Esophagus squamous epithelium (tissue), 5 donors: ENCODE measurements around the gene TESK1. TPM values are rescaled to one million over a fixed set of nuclear protein-coding genes. Genes with fewer than 3 reads are reported as not detected.
"Not testable (repeated sequence)": the region's sequence is repeated elsewhere in the genome, so short reads cannot be mapped to it uniquely, and the experiment has no call there.

ENCODE experiments used
- DNase-seq: peaks from one replicate; lab custom pipeline; 2025; lab: John Stamatoyannopoulos, UW
- H3K27ac ChIP-seq, 4 donors: fragments of 200-600 bp; sonication (generic); one replicate each; pipeline ENCODE4 v1.5.1; 2016 to 2019; ENCODE audit warnings: mild to moderate bottlenecking in 1 of 4
- H3K27me3 ChIP-seq, 4 donors: fragments of 200-600 bp; sonication (generic); 1 replicate in 3 of 4; 2 replicates in 1 of 4; pipeline versions ENCODE4 v1.5.1 to v1.6.0; 2017 to 2021; ENCODE audit warnings: antibody characterized with exemption in 1 of 4
- H3K36me3 ChIP-seq, 3 donors: fragments of 200-600 bp; sonication (generic); one replicate each; pipeline ENCODE4 v1.5.1; 2016 to 2019
- H3K4me1 ChIP-seq, 3 donors: fragments of 200-600 bp; sonication (generic); one replicate each; pipeline ENCODE4 v1.5.1; 2017 to 2019
- H3K4me3 ChIP-seq, 4 donors: fragments of 200-600 bp; sonication (generic); 1 replicate in 3 of 4; 2 replicates in 1 of 4; pipeline ENCODE4 v1.5.1; 2016 to 2019; ENCODE audit warnings: mild to moderate bottlenecking in 2 of 4, moderate library complexity in 1 of 4
- H3K9me3 ChIP-seq, 3 donors: fragments of 200-600 bp; sonication (generic); one replicate each; pipeline ENCODE4 v1.5.1; 2016 to 2019
- POLR2A ChIP-seq, 4 donors: fragments of 450-650 bp; IDR thresholded peaks; one replicate each; pipeline ENCODE4 v1.6.1; 2017; ENCODE audit warnings: antibody characterized with exemption in 4 of 4, mild to moderate bottlenecking in 4 of 4, moderate library complexity in 3 of 4
- WGBS, 2 donors: methylation state at CpG; one replicate each; pipeline ENCODE4 v1.1.5; 2018; 5-methylcytosine and 5-hydroxymethylcytosine counted together
- intact Hi-C: fragments of 100-400 bp; cut with DNase I; formaldehyde crosslinking; loops from one replicate; pipeline ENCODE4 v1.15.0; 2022
- total RNA-seq, 4 donors: library from RNA; depleted of rRNA; stranded (reverse); fragments of >200 nt; gene quantifications; one replicate each; pipeline ENCODE4 v1.1.0, GENCODE V29; 2016
- TF ChIP-seq, protein P1 (sequence below), 6 experiments: fragments of 450-650 bp in 4 of 6; fragments of 200-600 bp in 2 of 6; sonication (generic) in 2 of 6; IDR thresholded peaks; one replicate each; pipeline ENCODE4 v1.5.1; 2016 to 2019; ENCODE audit warnings: antibody characterized with exemption in 6 of 6, mild to moderate bottlenecking in 4 of 6, moderate library complexity in 4 of 6
- donor health status: DM: yes; HTN: yes; CAD: no.

The TESK1 gene
- total RNA-seq, 4 donors from 2014 or later: 10.1 to 22.1 (median 14.4) TPM

DNA sequence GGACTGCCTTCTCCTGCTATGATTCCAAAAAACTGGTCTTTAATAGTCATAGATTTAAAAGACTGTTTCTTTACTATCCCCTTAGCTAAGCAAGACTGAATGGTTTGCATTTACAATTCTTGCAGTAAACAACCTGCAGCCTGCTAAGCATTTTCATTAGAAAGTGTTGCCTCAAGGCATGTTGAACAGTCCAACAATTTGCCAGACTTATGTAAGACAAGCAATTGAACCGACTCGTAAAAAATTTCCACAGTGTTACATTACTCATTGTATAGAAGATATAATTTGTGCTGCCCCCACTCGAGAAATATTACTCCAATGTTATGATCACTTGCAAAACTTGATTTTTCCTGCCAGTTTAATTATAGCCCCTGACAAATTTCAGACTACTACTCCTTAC lies 20.4 kb upstream of the TESK1 start:
- intact Hi-C loops, DNase-seq, H3K36me3 ChIP-seq, H3K4me3 ChIP-seq, H3K27ac ChIP-seq, H3K27me3 ChIP-seq, H3K4me1 ChIP-seq: not testable (repeated sequence)
- H3K9me3 ChIP-seq: peaks cover 0 to 14% (median 12%) of the 10 kb centered on the region in 3 donors
- 22 to 49% methylated on average over 3 of the region's 3 CpGs for WGBS, 2 donors

DNA sequence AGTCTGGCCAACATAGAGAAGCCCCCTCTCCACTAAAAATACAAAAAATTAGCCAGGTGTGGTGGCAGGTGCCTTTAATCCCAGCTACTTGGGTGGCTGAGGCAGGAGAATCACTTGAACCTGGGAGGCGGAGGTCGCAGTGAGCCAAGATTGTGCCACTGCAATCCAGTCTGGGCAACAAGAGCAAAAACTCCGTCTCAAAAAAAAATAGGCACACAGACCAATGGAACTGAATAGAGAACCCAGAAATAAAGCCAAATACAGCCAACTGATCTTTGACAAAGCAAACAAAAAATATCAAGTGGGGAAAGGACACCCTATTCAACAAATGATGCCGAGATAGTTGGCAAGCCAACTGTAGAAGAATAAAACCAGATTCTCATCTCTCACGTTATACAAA lies 16.6 kb upstream of the TESK1 start:
- H3K9me3 ChIP-seq: peaks cover 0 to 14% (median 0%) of the 10 kb centered on the region in 3 donors
- H3K27ac ChIP-seq, H3K4me3 ChIP-seq, H3K4me1 ChIP-seq, intact Hi-C loops, H3K36me3 ChIP-seq, H3K27me3 ChIP-seq, DNase-seq: not testable (repeated sequence)
- WGBS, 2 donors: 91 to 94% methylated on average over 5 of the region's 5 CpGs

DNA sequence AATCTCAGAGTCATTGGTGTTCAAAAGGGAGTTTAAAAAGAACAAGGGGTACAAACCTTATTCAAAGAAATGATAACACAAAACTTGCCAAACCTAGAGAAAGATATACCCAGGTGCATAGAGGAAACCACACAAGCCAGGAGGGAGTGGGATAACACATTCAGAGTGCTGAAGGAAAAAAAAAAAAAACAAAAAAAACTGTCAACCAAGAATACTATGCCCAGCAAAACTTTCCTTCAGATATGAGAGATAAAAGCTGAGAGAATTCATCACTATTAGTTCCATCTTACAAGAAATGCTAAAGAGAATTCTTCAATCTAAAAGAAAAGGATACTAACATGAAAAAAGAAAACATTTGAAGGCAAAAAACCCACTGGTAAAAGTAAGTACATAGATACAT lies 11.5 kb upstream of the TESK1 start:
- Histone ChIP-seq H3K4me3 (no peak overlapping the region), H3K27ac (no peak overlapping the region), H3K27me3 (no peaks in the 10 kb centered on the region), H3K36me3 (no peaks in the 10 kb centered on the region), H3K4me1 (no peaks in the 10 kb centered on the region), H3K9me3 (peaks cover 0 to 21% (median 0%) of the 10 kb centered on the region in 3 donors)
- no peak for TF ChIP-seq POLR2A (IDR thresholded peaks at IDR 0.05)
- TF ChIP-seq, protein P1, sequence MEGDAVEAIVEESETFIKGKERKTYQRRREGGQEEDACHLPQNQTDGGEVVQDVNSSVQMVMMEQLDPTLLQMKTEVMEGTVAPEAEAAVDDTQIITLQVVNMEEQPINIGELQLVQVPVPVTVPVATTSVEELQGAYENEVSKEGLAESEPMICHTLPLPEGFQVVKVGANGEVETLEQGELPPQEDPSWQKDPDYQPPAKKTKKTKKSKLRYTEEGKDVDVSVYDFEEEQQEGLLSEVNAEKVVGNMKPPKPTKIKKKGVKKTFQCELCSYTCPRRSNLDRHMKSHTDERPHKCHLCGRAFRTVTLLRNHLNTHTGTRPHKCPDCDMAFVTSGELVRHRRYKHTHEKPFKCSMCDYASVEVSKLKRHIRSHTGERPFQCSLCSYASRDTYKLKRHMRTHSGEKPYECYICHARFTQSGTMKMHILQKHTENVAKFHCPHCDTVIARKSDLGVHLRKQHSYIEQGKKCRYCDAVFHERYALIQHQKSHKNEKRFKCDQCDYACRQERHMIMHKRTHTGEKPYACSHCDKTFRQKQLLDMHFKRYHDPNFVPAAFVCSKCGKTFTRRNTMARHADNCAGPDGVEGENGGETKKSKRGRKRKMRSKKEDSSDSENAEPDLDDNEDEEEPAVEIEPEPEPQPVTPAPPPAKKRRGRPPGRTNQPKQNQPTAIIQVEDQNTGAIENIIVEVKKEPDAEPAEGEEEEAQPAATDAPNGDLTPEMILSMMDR (IDR thresholded peaks at IDR 0.05): no peak
- DNase-seq: no peak
- intact Hi-C loops: no loop called here

DNA sequence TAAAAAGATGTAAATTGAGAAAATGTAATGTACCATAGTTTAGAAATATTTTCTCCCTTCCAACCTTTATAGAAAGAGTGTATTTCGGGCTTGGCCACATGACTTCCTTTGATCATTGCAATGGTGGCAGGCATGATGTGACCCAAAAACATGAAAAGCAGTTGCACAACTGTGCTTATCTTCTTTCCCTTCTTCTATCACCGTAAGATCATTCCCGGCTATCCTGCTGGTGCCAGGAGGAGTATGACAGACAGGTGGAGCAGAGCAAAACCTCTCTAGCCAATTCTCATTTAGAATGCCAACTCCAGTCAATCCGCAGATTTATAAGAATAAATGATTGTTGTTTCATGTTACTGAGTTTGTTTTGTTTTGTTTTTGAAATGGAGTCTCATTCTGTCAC lies 10.6 kb upstream of the TESK1 start:
- WGBS, 2 donors: 93 to 94% methylated on average over 4 of the region's 4 CpGs
- H3K9me3 ChIP-seq: peaks cover 0 to 21% (median 0%) of the 10 kb centered on the region in 3 donors
- intact Hi-C loops: no loop called here

DNA sequence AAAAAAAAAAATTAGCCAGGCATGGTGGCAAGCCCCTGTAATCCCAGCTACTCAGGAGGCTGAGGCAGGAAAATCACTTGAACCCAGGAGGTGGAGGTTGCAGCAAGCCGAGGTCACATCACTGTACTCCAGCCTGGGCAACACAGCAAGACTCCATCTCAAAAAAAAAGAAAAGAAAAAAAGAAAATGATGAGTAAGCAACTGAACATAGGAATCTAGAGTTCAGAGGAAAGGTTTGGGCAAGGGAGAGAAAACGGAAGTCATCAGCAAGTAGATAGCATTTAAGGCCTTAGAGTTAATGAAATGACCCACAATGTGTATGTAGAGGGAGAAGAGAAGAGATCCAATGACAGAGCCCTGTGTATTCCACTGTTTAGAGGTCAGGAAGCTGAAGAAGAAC lies 8.2 kb upstream of the TESK1 start:
- DNase-seq, intact Hi-C loops, H3K36me3 ChIP-seq, H3K27ac ChIP-seq, H3K4me1 ChIP-seq, H3K4me3 ChIP-seq, H3K27me3 ChIP-seq: not testable (repeated sequence)
- peaks cover 0 to 21% (median 0%) of the 10 kb centered on the region in 3 donors for H3K9me3 ChIP-seq
- 92 to 93% methylated on average over 2 of the region's 2 CpGs for WGBS, 2 donors

More for the DNA sequence above, 10.6 kb upstream of the TESK1 start:
- H3K36me3 ChIP-seq: no peaks in the 10 kb centered on the region
- no peak for TF ChIP-seq POLR2A (IDR thresholded peaks at IDR 0.05)
- TF ChIP-seq, protein P1 (IDR thresholded peaks at IDR 0.05): no peak
- DNase-seq: no peak
- no peak overlapping the region for H3K4me3 ChIP-seq
- no peak overlapping the region for H3K27ac ChIP-seq
- no peaks in the 10 kb centered on the region for H3K4me1 ChIP-seq
- H3K27me3 ChIP-seq: no peaks in the 10 kb centered on the region

DNA sequence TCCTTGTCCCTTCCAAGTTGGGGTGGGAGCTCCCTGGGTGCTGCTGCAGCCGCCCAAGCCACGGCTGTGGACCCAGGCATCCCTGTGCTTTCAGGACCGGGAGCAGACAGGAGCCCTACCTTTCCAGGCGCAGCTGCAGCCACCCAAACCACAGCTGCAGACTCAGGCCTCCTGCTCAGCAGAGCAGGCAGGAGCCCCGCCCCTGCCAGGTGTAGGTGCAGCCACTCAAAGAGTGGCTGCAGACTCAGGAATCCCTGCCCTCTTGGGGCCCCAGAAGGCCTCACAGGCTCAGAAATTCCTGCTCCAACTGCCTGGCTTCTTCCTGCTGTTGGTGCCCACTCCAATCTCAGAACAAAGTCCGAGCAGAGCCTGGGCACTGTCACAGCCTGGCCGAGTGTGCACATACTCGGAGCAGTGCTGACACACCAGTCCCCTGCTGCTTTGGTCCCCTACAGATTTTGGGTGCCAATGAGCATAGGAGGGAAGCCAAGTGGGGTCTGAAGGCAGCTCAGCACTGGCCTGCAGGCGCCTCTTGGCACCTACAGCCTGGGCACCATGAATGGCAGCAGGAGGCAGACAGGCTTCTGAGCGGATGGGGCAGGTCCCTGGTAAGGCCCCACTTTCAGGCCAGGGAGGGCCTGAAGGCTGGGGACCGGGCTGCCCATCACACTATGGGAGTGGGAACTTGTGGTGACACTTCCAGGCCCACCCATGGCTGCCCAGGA lies 6.0 kb upstream of the TESK1 start:
- H3K27me3 ChIP-seq: no peaks in the 10 kb centered on the region
- H3K4me3 ChIP-seq: no peak overlapping the region
- no peak overlapping the region for H3K27ac ChIP-seq
- no peak for DNase-seq
- TF ChIP-seq, protein P1 (IDR thresholded peaks at IDR 0.05): no peak
- no peak for TF ChIP-seq POLR2A (IDR thresholded peaks at IDR 0.05)
- WGBS, 2 donors: 87% methylated on average over 3 of the region's 11 CpGs; no CpG with 5 or more reads in 1 of the 2 donors
- H3K4me1 ChIP-seq: peaks cover 3 to 18% (median 10%) of the 10 kb centered on the region in 3 donors
- no peaks in the 10 kb centered on the region for H3K36me3 ChIP-seq
- intact Hi-C loops: no loop called here
- peaks cover 0 to 3% (median 0%) of the 10 kb centered on the region in 3 donors for H3K9me3 ChIP-seq
